HepG2 (cell line): ENCODE results near the gene FNDC3B. TPM values are rescaled to one million over a fixed set of nuclear protein-coding genes. Genes with fewer than 3 reads are reported as not detected.

Experiments used
- AHDC1 ChIP-seq: sonication (generic); formaldehyde crosslinking; IDR thresholded peaks from 2 replicates; pipeline ENCODE4 v1.5.1; 2020; ENCODE audit warnings: mild to moderate bottlenecking, missing genetic modification reagents, borderline replicate concordance
- ATF2 ChIP-seq: sonication (generic); formaldehyde crosslinking; IDR thresholded peaks from 2 replicates; pipeline ENCODE4 v1.4.0; 2020; ENCODE audit warnings: missing genetic modification reagents
- HIVEP1 ChIP-seq: sonication (generic); formaldehyde crosslinking; IDR thresholded peaks from 2 replicates; pipeline ENCODE4 v1.4.0; 2020; ENCODE audit warnings: mild to moderate bottlenecking, missing genetic modification reagents
- KDM5B ChIP-seq: sonication (generic); formaldehyde crosslinking; IDR thresholded peaks from 2 replicates; pipeline ENCODE4 v1.4.0; 2020; ENCODE audit warnings: missing genetic modification reagents, mild to moderate bottlenecking, borderline replicate concordance
- MNT ChIP-seq: fragments of 450-650 bp; IDR thresholded peaks from 2 replicates; pipeline ENCODE4 v1.6.1; 2016
- NR2F6 ChIP-seq, 2 experiments: IDR thresholded peaks; 2 replicates each; pipeline ENCODE4 v1.6.1; 2016; ENCODE audit warnings: antibody characterized with exemption in 1 of 2, mild to moderate bottlenecking in 1 of 2
- PRMT3 ChIP-seq: sonication (generic); formaldehyde crosslinking; IDR thresholded peaks from 2 replicates; pipeline ENCODE4 v1.8.1; 2022; ENCODE audit warnings: low read depth, mild to moderate bottlenecking, moderate library complexity, missing genetic modification reagents, borderline replicate concordance
- RFX3 ChIP-seq: IDR thresholded peaks from 2 replicates; pipeline ENCODE4 v1.6.1; 2016; ENCODE audit warnings: missing biosample characterization, missing genetic modification reagents
- ZFP82 ChIP-seq: sonication (generic); formaldehyde crosslinking; IDR thresholded peaks from 2 replicates; pipeline ENCODE4 v1.5.1; 2020; ENCODE audit warnings: mild to moderate bottlenecking, missing genetic modification reagents, borderline replicate concordance
- ZNF362 ChIP-seq: sonication (generic); formaldehyde crosslinking; IDR thresholded peaks from 2 replicates; pipeline ENCODE4 v1.4.0; 2020; ENCODE audit warnings: missing genetic modification reagents, mild to moderate bottlenecking, borderline replicate concordance
- ZNF547 ChIP-seq: sonication (generic); formaldehyde crosslinking; IDR thresholded peaks from 2 replicates; pipeline ENCODE4 v1.5.1; 2020; ENCODE audit warnings: mild to moderate bottlenecking, missing genetic modification reagents
- ZNF670 ChIP-seq: sonication (generic); formaldehyde crosslinking; IDR thresholded peaks from 2 replicates; pipeline ENCODE4 v1.8.0; 2022; ENCODE audit warnings: mild to moderate bottlenecking, missing genetic modification reagents, borderline replicate concordance
- ZNF773 ChIP-seq: sonication (generic); formaldehyde crosslinking; IDR thresholded peaks from 2 replicates; pipeline ENCODE4 v1.4.0; 2020; ENCODE audit warnings: missing genetic modification reagents, borderline replicate concordance
- ZNF776 ChIP-seq: sonication (generic); formaldehyde crosslinking; IDR thresholded peaks from 2 replicates; pipeline ENCODE4 v1.4.0; 2020; ENCODE audit warnings: mild to moderate bottlenecking, missing genetic modification reagents
- polyA plus RNA-seq, 8 experiments: library from polyadenylated mRNA; depleted of rRNA in 3 of 8; stranded (reverse) in 7 of 8; unstranded in 1 of 8; fragments of >200 nt; fragmentation: Illumina TruSeq in 4 of 8; extraction: Trizol in 4 of 8; gene quantifications; 2 replicates each; pipeline versions ENCODE4 v1.2.1 to v1.2.3, GENCODE V29; 2011 to 2016; ENCODE audit warnings: low read depth in 4 of 8, missing spikeins in 1 of 8, mixed read lengths in 1 of 8; ENCODE audit not compliant: insufficient read depth in 1 of 8
- total RNA-seq, 5 experiments: library from RNA; depleted of rRNA; stranded (reverse); fragments of >200 nt; fragmentation: Illumina TruSeq; extraction: Trizol; gene quantifications; 2 replicates each; pipeline ENCODE4 v1.2.3, GENCODE V29; 2016; ENCODE audit warnings: low read depth in 1 of 5

FNDC3B gene
- total and polyA plus RNA-seq, 2 of the 13 experiments (the other 11 are each of a cell fraction or from before 2014, with no cell fraction given) = 74.8 to 103 TPM

- TF ChIP-seq ZNF362 (CRISPR knock-in tag) (peak; percentile 77; the same call in 1 of the 2 replicates), KDM5B (CRISPR knock-in tag) (no peak), ZNF776 (CRISPR knock-in tag) (no peak), ATF2 (CRISPR knock-in tag) (0 out of 2 replicates have a peak, but pooled peaks have one; percentile 13), ZFP82 (CRISPR knock-in tag) (0 out of 2 replicates have a peak, but pooled peaks have one; percentile 38), AHDC1 (CRISPR knock-in tag) (peak; percentile 52), PRMT3 (CRISPR knock-in tag) (no peak), ZNF773 (CRISPR knock-in tag) (no peak), HIVEP1 (CRISPR knock-in tag) (no peak), ZNF670 (CRISPR knock-in tag) (0 out of 2 replicates have a peak, but pooled peaks have one; percentile 51), ZNF547 (no peak), RFX3 (CRISPR knock-in tag) (no peak), NR2F6 (IDR thresholded peaks at IDR 0.05) (peak; percentile 33; the same call in 1 of the 2 replicates), NR2F6 (CRISPR knock-in tag; IDR thresholded peaks at IDR 0.05) (no peak), MNT (no peak)
- TF ChIP-seq, all 625 proteins: peak for 64
These were observed 80.0 kb downstream of the FNDC3B start (continued) for GRCh38 chr3:172119266-172119969.
